Dermis blood vessel endothelial cell (primary cell): Measurements from ENCODE around the gene LIPK. TPM values are rescaled to one million over a fixed set of nuclear protein-coding genes. Genes with fewer than 3 reads are reported as not detected.
"Not testable (repeated sequence)": the region's sequence is repeated elsewhere in the genome, so short reads cannot be mapped to it uniquely, and the experiment has no call there.

Source experiments
- DNase-seq: peaks from one replicate; pipeline ENCODE4 v3.0.0; 2010
- total RNA-seq: library from RNA; depleted of rRNA; stranded (reverse); fragments of >200 nt; gene quantifications from 2 replicates; pipeline ENCODE4 v1.2.3, GENCODE V29; 2014

The LIPK gene
- total RNA-seq, 1 donor from 2014 or later, result not detected

GRCh38 chr10:88721392-88721791 is 15.3 kb downstream of the LIPK start:
- no peak for DNase-seq

GRCh38 chr10:88725798-88726197 is 19.7 kb downstream of the LIPK start:
- DNase-seq, result no peak

GRCh38 chr10:88728107-88728763 is 22.2 kb downstream of the LIPK start:
- peak; percentile 15 for DNase-seq

- no peak for DNase-seq
Measured at GRCh38 chr10:88730864-88731263, 24.8 kb downstream of the LIPK start.

GRCh38 chr10:88731296-88731695 is 25.2 kb downstream of the LIPK start:
- no peak for DNase-seq

- DNase-seq, result no peak
Measured at GRCh38 chr10:88733215-88733614, 27.2 kb downstream of the LIPK start.

GRCh38 chr10:88735661-88736060 is 29.6 kb downstream of the LIPK start:
- DNase-seq, result no peak

- not testable (repeated sequence) for DNase-seq
Measured at GRCh38 chr10:88741921-88742320, 35.9 kb downstream of the LIPK start.

- no peak for DNase-seq
Measured at GRCh38 chr10:88742448-88742847, 36.4 kb downstream of the LIPK start.

- DNase-seq, result no peak
Measured at GRCh38 chr10:88744002-88744401, 38.0 kb downstream of the LIPK start.

- no peak for DNase-seq
Measured at GRCh38 chr10:88745633-88746032, 39.6 kb downstream of the LIPK start.

GRCh38 chr10:88754287-88754686 is 48.2 kb downstream of the LIPK start:
- DNase-seq, result peak; percentile 2

GRCh38 chr10:88755753-88756152 is 49.7 kb downstream of the LIPK start:
- no peak for DNase-seq

GRCh38 chr10:88756660-88757059 is 50.6 kb downstream of the LIPK start:
- no peak for DNase-seq

GRCh38 chr10:88759366-88760101 is 53.5 kb downstream of the LIPK start, which contains the start of gene LIPN:
TSS of gene LIPN (plus strand) at chr10:88760020. CDS start at chr10:88761406, 1,386 bp downstream.
- DNase-seq, result no peak

- no peak for DNase-seq
Measured at GRCh38 chr10:88762906-88763305, 56.9 kb downstream of the LIPK start.

GRCh38 chr10:88763441-88763840 is 57.4 kb downstream of the LIPK start:
- no peak for DNase-seq

GRCh38 chr10:88764110-88764509 is 58.1 kb downstream of the LIPK start:
- DNase-seq, result no peak

- no peak for DNase-seq
Measured at GRCh38 chr10:88765816-88766215, 59.8 kb downstream of the LIPK start.

GRCh38 chr10:88769384-88769783 is 63.3 kb downstream of the LIPK start:
- DNase-seq, result no peak

- no peak for DNase-seq
Measured at GRCh38 chr10:88781206-88781605, 75.2 kb downstream of the LIPK start.

- DNase-seq, result no peak
Measured at GRCh38 chr10:88782222-88782621, 76.2 kb downstream of the LIPK start.

- no peak for DNase-seq
Measured at GRCh38 chr10:88783724-88784123, 77.7 kb downstream of the LIPK start.

GRCh38 chr10:88786032-88786770 is 80.2 kb downstream of the LIPK start:
- no peak for DNase-seq
